ENCODE measurements around the gene TRIB2.

Gene TRIB2

GRCh38 chr2:12726271-12726670 lies 9.5 kb downstream of the TRIB2 start:
- DNase-seq (ENCODE audit: insufficient read length, low spot score) (no peak), FAIRE-seq (no peak)
- TF ChIP-seq, protein P1, sequence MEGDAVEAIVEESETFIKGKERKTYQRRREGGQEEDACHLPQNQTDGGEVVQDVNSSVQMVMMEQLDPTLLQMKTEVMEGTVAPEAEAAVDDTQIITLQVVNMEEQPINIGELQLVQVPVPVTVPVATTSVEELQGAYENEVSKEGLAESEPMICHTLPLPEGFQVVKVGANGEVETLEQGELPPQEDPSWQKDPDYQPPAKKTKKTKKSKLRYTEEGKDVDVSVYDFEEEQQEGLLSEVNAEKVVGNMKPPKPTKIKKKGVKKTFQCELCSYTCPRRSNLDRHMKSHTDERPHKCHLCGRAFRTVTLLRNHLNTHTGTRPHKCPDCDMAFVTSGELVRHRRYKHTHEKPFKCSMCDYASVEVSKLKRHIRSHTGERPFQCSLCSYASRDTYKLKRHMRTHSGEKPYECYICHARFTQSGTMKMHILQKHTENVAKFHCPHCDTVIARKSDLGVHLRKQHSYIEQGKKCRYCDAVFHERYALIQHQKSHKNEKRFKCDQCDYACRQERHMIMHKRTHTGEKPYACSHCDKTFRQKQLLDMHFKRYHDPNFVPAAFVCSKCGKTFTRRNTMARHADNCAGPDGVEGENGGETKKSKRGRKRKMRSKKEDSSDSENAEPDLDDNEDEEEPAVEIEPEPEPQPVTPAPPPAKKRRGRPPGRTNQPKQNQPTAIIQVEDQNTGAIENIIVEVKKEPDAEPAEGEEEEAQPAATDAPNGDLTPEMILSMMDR (IDR thresholded peaks at IDR 0.05; ENCODE audit: insufficient read depth, missing control alignments), result no peak

- FAIRE-seq, result no peak
- DNase-seq (ENCODE audit: insufficient read length, low spot score), result no peak
- TF ChIP-seq, protein P1 (IDR thresholded peaks at IDR 0.05; ENCODE audit: insufficient read depth, missing control alignments), result no peak
Observed at GRCh38 chr2:12727065-12727464, 10.3 kb downstream of the TRIB2 start.

DNA sequence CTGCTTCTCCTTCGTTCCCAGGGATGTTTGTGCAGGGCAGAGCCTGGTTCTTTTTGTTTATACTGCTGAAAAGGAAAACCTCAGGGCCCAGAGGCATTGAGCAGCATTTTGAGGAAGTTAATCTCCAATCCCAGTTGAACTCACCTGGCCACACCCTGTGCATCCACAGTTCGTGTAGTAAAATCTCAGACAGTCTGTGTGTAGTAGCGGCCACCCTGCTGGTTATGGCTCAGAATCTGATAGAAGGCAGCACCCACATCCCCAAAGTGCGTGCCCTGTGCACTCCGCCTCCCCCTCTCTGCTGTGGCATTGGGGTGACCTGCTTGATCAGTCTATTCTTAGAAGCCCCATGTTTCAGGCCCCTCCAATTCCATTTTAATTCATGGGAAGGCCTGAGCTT lies 10.9 kb downstream of the TRIB2 start:
- TF ChIP-seq, protein P1 (IDR thresholded peaks at IDR 0.05; ENCODE audit: insufficient read depth, missing control alignments), result no peak
- FAIRE-seq (no peak), DNase-seq (ENCODE audit: insufficient read length, low spot score) (no peak)

GRCh38 chr2:12728221-12728777 lies 11.6 kb downstream of the TRIB2 start:
- TF ChIP-seq, protein P1 (IDR thresholded peaks at IDR 0.05; ENCODE audit: insufficient read depth, missing control alignments), result no peak
- no peak for FAIRE-seq
- DNase-seq (ENCODE audit: insufficient read length, low spot score), result no peak

DNA sequence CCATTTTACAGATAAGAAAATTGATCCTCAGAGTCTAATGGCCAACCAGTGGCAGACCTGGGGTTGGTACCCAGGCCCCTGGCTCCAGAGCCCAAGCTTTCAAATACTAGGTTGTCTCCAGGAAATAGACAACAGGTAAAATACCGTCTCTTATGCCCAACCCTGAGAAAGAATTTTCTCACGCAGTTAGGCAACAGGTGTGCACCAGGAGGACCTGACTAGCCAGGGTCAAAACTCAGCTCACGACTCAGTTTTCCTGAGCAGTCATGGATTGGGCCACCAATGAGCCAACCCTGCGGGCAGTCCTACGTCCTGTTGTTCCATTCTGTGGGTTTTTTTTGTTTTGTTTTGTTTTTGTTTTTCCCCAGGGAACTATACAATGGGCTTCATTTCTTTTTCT lies 13.5 kb downstream of the TRIB2 start:
- TF ChIP-seq, protein P1 (IDR thresholded peaks at IDR 0.05; ENCODE audit: insufficient read depth, missing control alignments), result no peak
- DNase-seq (ENCODE audit: insufficient read length, low spot score) (no peak), FAIRE-seq (no peak)

GRCh38 chr2:12731701-12732280 lies 15.1 kb downstream of the TRIB2 start:
- TF ChIP-seq, protein P1 (IDR thresholded peaks at IDR 0.05; ENCODE audit: insufficient read depth, missing control alignments), result no peak
- DNase-seq (ENCODE audit: insufficient read length, low spot score) (no peak), FAIRE-seq (no peak)

- no peak for FAIRE-seq
- TF ChIP-seq, protein P1 (IDR thresholded peaks at IDR 0.05; ENCODE audit: insufficient read depth, missing control alignments), result no peak
Observed at GRCh38 chr2:12732651-12733050, 15.9 kb downstream of the TRIB2 start.

More at GRCh38 chr2:12732651-12733050, 15.9 kb downstream of the TRIB2 start:
- no peak for DNase-seq (ENCODE audit: insufficient read length, low spot score)
